HepG2 (cell line): ENCODE data around the gene DLL1. TPM values are rescaled to one million over a fixed set of nuclear protein-coding genes. Genes with fewer than 3 reads are reported as not detected.

Source experiments
- ATAC-seq: fragments of 200-7000 bp; cut with Tn5 transposase; 3 replicates; pipeline ENCODE4 v1.9.1; 2020; ENCODE audit warnings: mild to moderate bottlenecking, moderate library complexity
- BruUV-seq: library from RNA; stranded (reverse); fragments of 400-500 nt; replicated peaks from 2 replicates; lab custom pipeline; 2021; lab: Mats Ljungman, UMichigan
- CTCF ChIA-PET: fragments of 300-600 bp; formaldehyde crosslinking; extraction: SDS; loops from one replicate; lab custom pipeline; 2021; ENCODE audit warnings: low total read pairs, inconsistent platforms, low intra/inter-chr PET ratio; lab: Yijun Ruan, JAX
- POLR2A ChIA-PET: fragments of 350-600 bp; sonication (Branson Sonifier 250); formaldehyde crosslinking; loops from one replicate; lab custom pipeline; 2020; ENCODE audit warnings: antibody characterized with exemption, inconsistent platforms; lab: Yijun Ruan, JAX
- DNase-seq: peaks from one replicate; pipeline ENCODE4 v3.0.0-alpha.2; 2015; ENCODE audit warnings: low spot score
- FAIRE-seq: peaks from 3 replicates; lab custom pipeline; 2011; peaks lifted over from hg19 to GRCh38; lab: Jason Lieb, UNC
- H2AFZ ChIP-seq: one replicate; pipeline ENCODE4 v1.6.1; 2011; ENCODE audit warnings: low read length, inconsistent platforms
- H3K27ac ChIP-seq: fragments of 300-600 bp; 3 replicates; pipeline ENCODE4 v1.8.0; 2011; ENCODE audit warnings: mixed run types, mild to moderate bottlenecking, mixed read lengths, low read length, inconsistent platforms; ENCODE audit not compliant: insufficient read depth; ENCODE audit errors: extremely low read length
- H3K27me3 ChIP-seq, 2 experiments: fragments of 200-600 bp in 1 of 2; 2 replicates in 1 of 2; 3 replicates in 1 of 2; pipeline versions ENCODE4 v1.6.0 to v1.8.0; 2011; ENCODE audit warnings: low read length in 2 of 2, mild to moderate bottlenecking in 2 of 2, moderate library complexity in 2 of 2, inconsistent platforms in 1 of 2; ENCODE audit not compliant: insufficient read depth in 2 of 2, control insufficient read depth in 1 of 2
- H3K36me3 ChIP-seq, 2 experiments: fragments of 200-600 bp in 1 of 2; replicated peaks in 1 of 2; 2 replicates in 1 of 2; 3 replicates in 1 of 2; pipeline versions ENCODE4 v1.5.1 to v1.8.0; 2011; ENCODE audit warnings: low read length in 2 of 2, inconsistent platforms in 1 of 2; ENCODE audit not compliant: insufficient read depth in 2 of 2, control insufficient read depth in 1 of 2
- H3K4me1 ChIP-seq: 2 replicates; pipeline ENCODE4 v1.5.1; 2012; ENCODE audit warnings: low read length, inconsistent platforms; ENCODE audit not compliant: insufficient read depth
- H3K4me2 ChIP-seq: 2 replicates; pipeline ENCODE4 v1.6.0; 2011; ENCODE audit warnings: low read depth, low read length, inconsistent platforms
- H3K4me3 ChIP-seq, 3 experiments: fragments of 200-600 bp in 1 of 3; sonication (generic), shearing (Covaris generic) in 1 of 3; replicated peaks in 1 of 3; 2 replicates each; pipeline ENCODE4 v1.5.1; 2011 to 2016; ENCODE audit warnings: low read length in 3 of 3, inconsistent platforms in 2 of 3, low read depth in 2 of 3, mild to moderate bottlenecking in 2 of 3, control low read depth in 1 of 3, mixed read lengths in 1 of 3; ENCODE audit not compliant: insufficient read depth in 1 of 3
- H3K79me2 ChIP-seq: one replicate; pipeline ENCODE4 v1.6.1; 2011; ENCODE audit warnings: low read length, inconsistent platforms; ENCODE audit not compliant: insufficient read depth
- H3K9ac ChIP-seq: 2 replicates; pipeline ENCODE4 v1.6.0; 2011; ENCODE audit warnings: mild to moderate bottlenecking, low read depth, low read length, inconsistent platforms; ENCODE audit not compliant: insufficient read depth
- H3K9me3 ChIP-seq: 2 replicates; pipeline ENCODE4 v1.5.1; 2012; ENCODE audit warnings: mild to moderate bottlenecking, low read length
- H4K20me1 ChIP-seq: 2 replicates; pipeline ENCODE4 v1.6.0; 2011; ENCODE audit warnings: inconsistent platforms, mild to moderate bottlenecking, low read length, moderate library complexity; ENCODE audit not compliant: insufficient read depth
- CERS6 ChIP-seq: sonication (generic); formaldehyde crosslinking; IDR thresholded peaks from 2 replicates; pipeline ENCODE4 v1.5.0; 2020; ENCODE audit warnings: missing genetic modification reagents
- ETV6 ChIP-seq: sonication (generic); formaldehyde crosslinking; conservative IDR thresholded peaks from 2 replicates; pipeline ENCODE4 v1.4.0; 2020; ENCODE audit warnings: missing genetic modification reagents
- KDM5A ChIP-seq: fragments of 200-600 bp; sonication (generic); IDR thresholded peaks from 2 replicates; pipeline ENCODE4 v1.7.0; 2018; ENCODE audit warnings: antibody characterized with exemption, mild to moderate bottlenecking, low read length, borderline replicate concordance
- MAFF ChIP-seq: IDR thresholded peaks from 2 replicates; pipeline ENCODE4 v1.6.1; 2011; ENCODE audit warnings: low read depth, low read length, improper control_type of control experiment
- MAFK ChIP-seq, 2 experiments: IDR thresholded peaks in 1 of 2; conservative IDR thresholded peaks in 1 of 2; 2 replicates each; pipeline ENCODE4 v1.6.1; 2011; ENCODE audit warnings: improper control_type of control experiment in 2 of 2, low read length in 2 of 2
- REPIN1 ChIP-seq: sonication (generic); formaldehyde crosslinking; IDR thresholded peaks from 2 replicates; pipeline ENCODE4 v1.8.0; 2022; ENCODE audit warnings: missing genetic modification reagents, low read depth, mild to moderate bottlenecking, borderline replicate concordance
- RFXANK ChIP-seq: IDR thresholded peaks from 2 replicates; pipeline ENCODE4 v1.6.1; 2016
- SIX4 ChIP-seq: sonication (generic); formaldehyde crosslinking; IDR thresholded peaks from 2 replicates; pipeline ENCODE4 v1.4.0; 2020; ENCODE audit warnings: missing genetic modification reagents
- THAP7 ChIP-seq: sonication (generic); formaldehyde crosslinking; IDR thresholded peaks from 2 replicates; pipeline ENCODE4 v1.8.1; 2023; ENCODE audit warnings: mild to moderate bottlenecking, missing genetic modification reagents
- XRCC5 ChIP-seq: fragments of 200-400 bp; formaldehyde crosslinking; optimal IDR thresholded peaks from 2 replicates; pipeline ENCODE3; 2017; ENCODE audit warnings: mild to moderate bottlenecking, low read length
- ZBTB38 ChIP-seq: sonication (generic); formaldehyde crosslinking; IDR thresholded peaks from 2 replicates; pipeline ENCODE4 v1.5.1; 2020; ENCODE audit warnings: mild to moderate bottlenecking, missing genetic modification reagents
- ZNF260 ChIP-seq: sonication (generic); formaldehyde crosslinking; IDR thresholded peaks from 2 replicates; pipeline ENCODE4 v1.4.0; 2020; ENCODE audit warnings: missing genetic modification reagents, low read depth, mild to moderate bottlenecking, borderline replicate concordance
- ZNF792 ChIP-seq: IDR thresholded peaks from 2 replicates; pipeline ENCODE4 v1.6.1; 2016
- WGBS: methylation state at CpG from one replicate; pipeline ENCODE4 v1.1.6; 2017; ENCODE audit warnings: low lambda C conversion rate; 5-methylcytosine and 5-hydroxymethylcytosine counted together
- in situ Hi-C: cut with HindIII; loops from 2 replicates; pipeline ENCODE4 v1.10.0; 2017; ENCODE audit warnings: low pct_unique_long_range_greater_than_20kb; ENCODE audit not compliant: extremely low pct_ligation_motif_present
- intact Hi-C: fragments of 100-400 bp; cut with micrococcal nuclease; formaldehyde crosslinking; loops from one replicate; pipeline ENCODE4 v1.10.0; 2022; ENCODE audit not compliant: unreplicated experiment
- polyA plus RNA-seq, 8 experiments: library from polyadenylated mRNA; depleted of rRNA in 3 of 8; stranded (reverse) in 7 of 8; unstranded in 1 of 8; fragments of >200 nt; fragmentation: Illumina TruSeq in 4 of 8; extraction: Trizol in 4 of 8; gene quantifications; 2 replicates each; pipeline versions ENCODE4 v1.2.1 to v1.2.3, GENCODE V29; 2011 to 2016; ENCODE audit warnings: low read depth in 4 of 8, missing spikeins in 1 of 8, mixed read lengths in 1 of 8; ENCODE audit not compliant: insufficient read depth in 1 of 8
- total RNA-seq, 5 experiments: library from RNA; depleted of rRNA; stranded (reverse); fragments of >200 nt; fragmentation: Illumina TruSeq; extraction: Trizol; gene quantifications; 2 replicates each; pipeline ENCODE4 v1.2.3, GENCODE V29; 2016; ENCODE audit warnings: low read depth in 1 of 5

The DLL1 gene
- total and polyA plus RNA-seq, 2 of the 13 experiments (the other 11 are each of a cell fraction or from before 2014, with no cell fraction given): not detected

GRCh38 chr6:170312876-170313275 is 22.0 kb upstream of the DLL1 start:
- Histone ChIP-seq H3K27ac (no peak overlapping the region), H3K4me3 (no peak overlapping the region), H3K9ac (no peak overlapping the region)
- intact Hi-C loops: no loop called here
- TF ChIP-seq SIX4 (no peak), ZBTB38 (CRISPR knock-in tag) (no peak), CERS6 (CRISPR knock-in tag) (no peak), MAFK (conservative IDR thresholded peaks at IDR 0.05 in 1 of 2, IDR thresholded peaks at IDR 0.05 in 1 of 2; ENCODE audit: low read length in 2 of 2) (peak; percentile 73 to 87), KDM5A (no peak), THAP7 (CRISPR knock-in tag) (no peak), ETV6 (CRISPR knock-in tag) (no peak), ZNF792 (CRISPR knock-in tag) (no peak), MAFF (peak; percentile 72), RFXANK (CRISPR knock-in tag) (no peak), REPIN1 (CRISPR knock-in tag) (no peak), ZNF260 (CRISPR knock-in tag) (no peak), XRCC5 (no peak)
- TF ChIP-seq, all 625 proteins: peak for 2
- no peak overlapping the region for H3K4me2 ChIP-seq
- 100% methylated on average over 2 of the region's 2 CpGs for WGBS
- H3K9me3 ChIP-seq: no peaks in the 10 kb centered on the region
- POLR2A ChIA-PET: no interaction called here
- ATAC-seq (no peak), DNase-seq (no peak), FAIRE-seq (no peak)
- no peaks in the 10 kb centered on the region for H4K20me1 ChIP-seq
- H2AFZ ChIP-seq: no peak overlapping the region
- no peaks in the 10 kb centered on the region for H3K27me3 ChIP-seq
- peaks cover 11% of the 10 kb centered on the region for H3K4me1 ChIP-seq
- in situ Hi-C loops: no loop called here
- H3K36me3 ChIP-seq: peaks cover 5 to 8% of the 10 kb centered on the region in 2 experiments
- CTCF ChIA-PET: no interaction called here
- BruUV-seq: no TSS peak
- peaks cover 64% of the 10 kb centered on the region for H3K79me2 ChIP-seq
